ENCODE data around the gene BUD13.
"Not testable (repeated sequence)": the region's sequence is repeated elsewhere in the genome, so short reads cannot be mapped to it uniquely, and the experiment has no call there.

BUD13 gene

GRCh38 chr11:116772443-116773202, at the start of gene BUD13:
Gene BUD13, minus strand, starts transcription at chr11:116772987. Its CDS starts 23 bp downstream, at chr11:116772964.
- DNase-seq, result peak; percentile 97

GRCh38 chr11:116822575-116822974, 49.8 kb upstream of the BUD13 start:
- no peak for DNase-seq

GRCh38 chr11:116821050-116821918, 48.5 kb upstream of the BUD13 start:
- no peak for DNase-seq

GRCh38 chr11:116819049-116819448, 46.3 kb upstream of the BUD13 start:
- DNase-seq, result no peak

GRCh38 chr11:116814502-116814901, 41.7 kb upstream of the BUD13 start:
- no peak for DNase-seq

- no peak for DNase-seq
These were observed 41.1 kb upstream of the BUD13 start for GRCh38 chr11:116813781-116814471.

GRCh38 chr11:116813170-116813569, 40.4 kb upstream of the BUD13 start:
- DNase-seq, result no peak

GRCh38 chr11:116812109-116812508, 39.3 kb upstream of the BUD13 start:
- DNase-seq, result no peak

GRCh38 chr11:116811194-116811593, 38.4 kb upstream of the BUD13 start:
- DNase-seq, result no peak

- no peak for DNase-seq
These were observed 35.7 kb upstream of the BUD13 start for GRCh38 chr11:116808262-116809175.

- DNase-seq, result no peak
These were observed 34.9 kb upstream of the BUD13 start for GRCh38 chr11:116807601-116808261.

- DNase-seq, result no peak
These were observed 31.2 kb upstream of the BUD13 start for GRCh38 chr11:116804001-116804400.

GRCh38 chr11:116801662-116802061, 28.9 kb upstream of the BUD13 start:
- not testable (repeated sequence) for DNase-seq

- no peak for DNase-seq
These were observed 27.8 kb upstream of the BUD13 start for GRCh38 chr11:116800610-116801009.

- no peak for DNase-seq
These were observed 25.6 kb upstream of the BUD13 start for GRCh38 chr11:116798368-116798767.

GRCh38 chr11:116797816-116798215, 25.0 kb upstream of the BUD13 start:
- DNase-seq, result no peak

- DNase-seq, result no peak
These were observed 23.8 kb upstream of the BUD13 start for GRCh38 chr11:116796548-116796947.

- DNase-seq, result no peak
These were observed 22.1 kb upstream of the BUD13 start for GRCh38 chr11:116794851-116795250.

GRCh38 chr11:116793772-116794097, 20.9 kb upstream of the BUD13 start:
- no peak for DNase-seq

GRCh38 chr11:116792869-116793771, 20.3 kb upstream of the BUD13 start:
- no peak for DNase-seq
